Hematopoietic multipotent progenitor cell treated with erythropoietin and hydrocortisone succinate and interleukin-3 and kit ligand, for 6 days (in vitro differentiated cells): Measurements from ENCODE around the gene PRDX1.

ENCODE experiments used
- DNase-seq: peaks from one replicate; pipeline ENCODE4 v3.0.0-alpha.2; 2015

Gene PRDX1

GRCh38 chr1:45521413-45522323 lies at the start of gene PRDX1:
Gene PRDX1 (minus strand): TSS chr1:45521884. CDS start chr1:45519043, 2,841 bp downstream.
- peak; percentile 95 for DNase-seq

- no peak for DNase-seq
Observed at GRCh38 chr1:45570631-45571030, 48.9 kb upstream of the PRDX1 start.

- DNase-seq = peak; percentile 84
Observed at GRCh38 chr1:45569962-45570581, 48.4 kb upstream of the PRDX1 start.

DNA sequence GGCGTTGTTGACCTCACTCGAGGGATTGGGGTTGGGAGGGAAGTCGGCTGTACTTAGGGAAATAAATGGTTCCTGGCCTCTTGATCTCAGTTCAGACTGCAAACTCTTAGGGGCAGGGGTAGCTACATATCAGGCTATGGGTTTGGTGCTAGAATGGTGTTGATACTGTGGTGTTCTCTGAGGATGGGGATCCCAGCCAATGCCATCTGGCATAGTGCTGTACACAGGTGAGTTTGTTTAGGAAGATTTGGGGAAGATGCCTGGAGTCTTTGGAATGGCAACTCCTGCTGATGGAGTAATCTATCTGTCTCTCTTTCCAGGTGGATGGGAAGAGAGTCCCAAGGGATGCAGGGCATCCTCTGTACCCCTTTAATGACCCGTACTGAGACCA lies 47.9 kb upstream of the PRDX1 start:
- DNase-seq = no peak

- no peak for DNase-seq
Observed at GRCh38 chr1:45568421-45568820, 46.7 kb upstream of the PRDX1 start.

DNA sequence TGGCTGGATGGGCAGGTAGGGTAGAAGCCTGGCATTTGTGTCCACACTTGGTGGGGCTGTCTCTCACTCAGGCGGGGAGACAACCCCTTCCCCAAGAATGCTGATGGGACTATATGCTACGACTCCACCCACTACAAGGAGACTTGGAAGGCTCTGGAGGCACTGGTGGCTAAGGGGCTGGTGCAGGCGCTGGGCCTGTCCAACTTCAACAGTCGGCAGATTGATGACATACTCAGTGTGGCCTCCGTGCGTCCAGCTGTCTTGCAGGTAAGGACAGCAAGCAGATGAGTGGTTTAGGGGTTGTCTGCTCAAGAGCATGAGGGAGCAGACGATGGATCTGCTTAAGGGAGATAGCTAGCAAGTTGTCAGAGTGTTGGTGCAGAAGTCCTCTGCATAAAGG lies 46.2 kb upstream of the PRDX1 start:
- no peak for DNase-seq

GRCh38 chr1:45566722-45567121 lies 45.0 kb upstream of the PRDX1 start:
- no peak for DNase-seq

DNA sequence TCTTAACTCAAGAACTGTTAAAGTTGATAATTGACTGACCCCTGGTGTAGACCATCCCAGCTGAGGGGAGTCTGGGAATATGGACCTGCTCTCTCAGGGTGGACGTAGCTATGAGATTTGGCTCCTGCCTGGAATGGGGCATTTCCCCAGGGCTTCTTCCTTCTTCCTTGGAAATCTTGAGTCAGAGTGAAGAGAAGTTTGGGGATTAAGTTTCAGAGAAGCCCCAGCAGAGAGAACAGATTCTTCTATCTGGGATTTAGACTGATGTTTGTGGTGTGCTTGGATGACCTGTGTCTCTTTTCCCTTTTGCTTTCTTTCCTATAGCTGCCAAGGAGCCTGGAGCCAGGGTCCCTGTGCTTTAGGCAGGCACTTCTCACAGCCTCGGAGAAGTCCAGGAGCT lies 42.2 kb upstream of the PRDX1 start:
- DNase-seq = no peak

DNA sequence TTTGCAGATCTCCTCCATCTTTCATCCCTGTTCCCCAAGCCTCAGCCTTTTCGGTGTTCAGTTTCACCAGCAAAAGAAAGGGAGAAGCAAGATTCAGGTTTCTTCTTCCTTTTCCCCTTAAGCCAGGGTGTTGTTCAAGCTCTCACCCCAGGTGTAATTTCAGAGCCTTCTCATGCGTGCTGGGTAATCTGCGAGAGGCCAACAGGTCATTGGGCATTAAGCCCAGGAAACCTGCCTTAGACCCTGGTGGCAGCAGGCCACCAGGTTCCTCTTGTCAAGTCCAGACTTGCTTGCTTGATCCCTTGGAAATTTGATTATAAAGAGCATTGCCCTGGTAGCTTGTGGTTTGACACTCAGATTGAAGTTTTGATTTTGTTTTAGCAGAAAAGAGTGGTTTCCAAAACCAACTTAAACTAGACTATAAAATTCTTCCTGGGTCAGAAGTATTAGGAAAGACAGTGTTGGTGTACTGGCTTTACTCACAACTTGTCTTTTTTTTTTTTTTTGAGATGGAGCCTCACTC lies 35.8 kb upstream of the PRDX1 start:
- DNase-seq = no peak

DNA sequence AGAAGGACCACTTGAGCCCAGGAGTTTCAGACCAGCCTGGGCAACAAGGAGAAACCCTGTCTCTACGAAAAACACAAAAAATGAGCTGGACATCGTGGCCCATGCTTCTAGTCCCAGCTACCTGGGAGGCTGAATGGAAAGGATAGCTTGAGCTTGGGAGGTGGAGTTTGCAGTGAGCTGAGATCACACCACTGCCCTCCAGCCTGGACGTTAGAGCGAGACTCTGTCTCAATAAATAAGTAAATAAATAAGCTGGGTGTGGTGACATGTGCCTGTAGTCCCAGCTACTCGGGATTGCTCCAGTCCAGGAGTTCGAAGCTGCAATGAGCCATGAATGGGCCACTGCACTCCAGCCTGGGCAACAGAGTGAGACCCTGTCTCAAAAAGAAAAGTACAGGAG lies 32.5 kb upstream of the PRDX1 start:
- DNase-seq = no peak

GRCh38 chr1:45552331-45552730 lies 30.6 kb upstream of the PRDX1 start:
- no peak for DNase-seq

DNA sequence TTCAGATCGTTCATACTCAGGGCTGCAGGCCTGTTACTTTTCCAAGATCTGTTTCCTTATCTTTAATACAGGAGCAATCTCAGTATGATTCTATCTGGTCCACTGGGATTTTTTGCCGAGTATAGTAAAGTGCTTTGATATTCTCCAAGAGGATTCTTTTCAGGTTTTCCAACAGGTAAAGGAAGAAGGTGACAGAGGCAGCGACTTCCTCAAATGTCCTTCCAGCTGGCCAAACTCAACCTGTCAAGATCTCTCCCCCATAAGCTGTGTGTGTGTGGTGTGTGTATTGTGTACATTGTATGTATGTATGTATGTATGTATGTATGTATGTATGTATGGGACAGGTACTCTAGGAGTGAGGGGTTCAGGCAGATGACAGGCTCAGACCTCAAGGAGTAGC lies 30.0 kb upstream of the PRDX1 start:
- no peak for DNase-seq

- DNase-seq = peak; percentile 94
Observed at GRCh38 chr1:45550401-45551351, 29.0 kb upstream of the PRDX1 start, which contains the start of gene AKR1A1. Gene AKR1A1 (plus strand): TSS chr1:45550826. CDS start chr1:45561795, 10,969 bp downstream.

DNA sequence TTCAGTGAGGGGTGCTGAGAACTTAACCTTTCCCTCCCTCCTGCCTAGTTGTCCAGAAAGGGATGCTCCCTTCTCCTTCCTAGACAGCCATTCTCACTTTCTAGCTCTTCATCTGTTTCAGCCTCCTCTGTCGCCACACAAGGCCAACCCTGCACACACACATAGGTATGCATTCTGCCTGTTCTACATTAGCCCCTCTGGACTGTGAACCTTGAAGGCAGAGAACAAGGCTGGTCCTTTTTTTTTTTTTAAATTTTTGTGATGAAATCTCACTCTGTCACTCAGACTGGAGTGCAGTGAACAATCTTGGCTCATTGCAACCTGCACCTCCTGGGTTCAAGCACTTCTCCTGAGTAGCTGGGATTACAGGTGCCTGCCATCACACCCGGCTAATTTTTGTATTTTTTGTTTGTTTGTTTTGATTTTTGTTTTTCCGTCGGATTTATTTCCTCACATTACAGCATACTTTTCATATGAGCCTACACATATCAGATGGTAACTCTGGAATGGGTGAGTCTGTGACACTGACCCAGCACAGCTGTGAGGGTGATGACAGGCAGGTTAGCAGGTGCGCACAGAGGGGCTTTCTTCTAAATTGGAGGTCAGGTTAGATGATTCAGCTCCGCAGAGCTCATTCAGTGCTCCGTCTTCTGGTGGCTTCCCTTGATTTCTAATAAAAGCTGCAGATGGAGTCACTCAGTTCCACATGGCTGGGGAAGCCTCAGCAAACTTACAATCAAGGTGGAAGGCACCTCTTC lies 24.0 kb upstream of the PRDX1 start:
- no peak for DNase-seq

- no peak for DNase-seq
Observed at GRCh38 chr1:45545019-45545493, 23.4 kb upstream of the PRDX1 start.

DNA sequence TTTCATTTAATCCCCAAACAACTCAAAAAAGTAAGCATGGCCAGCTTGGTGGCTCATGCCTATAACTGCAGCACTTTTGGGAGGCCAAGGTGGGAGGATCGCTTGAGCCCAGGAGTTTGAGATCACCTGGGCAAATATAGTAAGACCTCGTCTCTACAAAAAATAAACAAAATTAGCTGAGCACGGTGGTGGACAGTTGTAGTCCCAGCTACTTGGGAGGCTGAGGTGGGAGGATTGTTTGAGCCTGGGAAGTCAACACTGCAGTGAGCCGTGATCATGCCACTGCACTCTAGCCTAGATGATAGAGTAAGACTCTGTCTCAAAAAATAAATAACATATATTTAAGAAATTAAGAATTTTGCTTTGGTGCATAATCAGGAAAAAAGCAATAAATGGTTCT lies 22.8 kb upstream of the PRDX1 start:
- no peak for DNase-seq

DNA sequence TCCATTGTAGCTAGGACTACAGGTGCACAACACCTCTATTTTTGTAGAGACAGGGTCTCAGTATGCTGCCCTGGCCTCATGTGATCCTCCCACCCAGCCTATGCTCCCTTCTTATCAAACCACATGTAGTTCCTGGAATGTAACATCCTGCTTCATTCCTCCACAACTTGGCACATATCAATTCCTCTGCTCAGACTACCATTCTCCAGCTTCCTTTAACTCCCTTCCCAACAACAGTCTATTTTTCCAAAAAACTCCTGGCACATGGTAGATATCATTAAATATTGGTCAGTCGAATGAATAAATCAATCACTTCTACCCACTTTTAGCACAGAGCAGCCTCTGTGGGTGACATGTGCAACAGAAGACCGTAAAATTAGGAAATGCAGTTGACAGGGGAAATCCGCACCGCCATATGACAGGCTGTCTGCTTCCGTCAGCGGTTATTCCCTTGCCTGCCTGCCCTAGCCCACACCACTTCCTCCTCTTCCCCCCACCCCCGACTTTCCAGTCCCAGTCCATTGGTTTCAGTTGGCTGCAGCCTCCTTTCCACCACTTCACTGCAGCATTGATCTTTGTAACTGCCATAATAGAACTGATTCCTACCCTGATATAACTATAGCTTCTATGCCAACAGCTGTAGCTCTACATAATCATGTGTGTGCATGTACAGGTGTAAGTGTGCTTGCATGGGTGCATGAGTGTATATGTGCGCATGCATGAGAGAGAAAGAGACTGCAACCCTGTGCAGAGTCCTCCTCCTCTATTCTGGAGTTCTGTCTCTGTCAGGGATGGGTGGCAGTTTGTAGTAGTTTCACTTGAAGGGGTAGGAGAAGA lies 22.1 kb upstream of the PRDX1 start:
- peak; percentile 72 for DNase-seq

DNA sequence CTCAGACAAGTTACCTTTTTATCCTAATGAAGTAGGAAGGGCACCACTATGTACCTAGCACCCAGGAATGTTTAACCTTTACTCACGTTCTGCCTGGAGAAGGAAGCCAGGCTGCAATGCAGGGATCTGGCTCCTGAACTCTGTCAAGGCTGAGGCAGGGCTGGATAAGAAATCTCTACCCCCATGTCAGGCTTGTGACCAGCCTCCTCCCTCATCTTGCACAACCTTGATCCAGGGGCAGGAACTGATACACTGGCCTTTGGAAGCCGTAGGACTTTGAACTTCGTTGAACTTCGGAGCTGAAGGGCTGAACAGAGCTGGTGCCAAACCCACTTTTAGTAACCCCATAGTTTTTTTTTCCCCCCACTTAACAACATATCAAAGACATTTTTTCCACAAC lies 20.9 kb upstream of the PRDX1 start:
- no peak for DNase-seq

DNA sequence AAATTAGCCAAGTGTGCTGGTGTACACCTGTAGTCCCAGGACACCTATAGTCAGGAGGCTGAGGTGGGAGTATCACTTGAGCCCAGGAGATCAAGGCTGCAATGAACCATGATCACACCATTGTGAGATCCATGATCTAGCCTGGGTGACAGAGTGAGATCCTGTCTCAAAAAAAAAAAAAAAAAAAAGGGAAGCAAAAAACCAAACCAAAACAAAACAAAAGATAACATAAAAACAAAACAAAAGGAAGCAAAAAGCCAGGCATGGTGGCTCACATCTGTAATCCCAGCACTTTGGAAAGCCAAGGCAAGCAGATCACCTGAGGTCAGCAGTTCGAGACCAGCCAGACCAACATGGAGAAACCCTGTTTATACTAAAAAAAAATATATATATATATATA lies 19.5 kb upstream of the PRDX1 start:
- DNase-seq = no peak

DNA sequence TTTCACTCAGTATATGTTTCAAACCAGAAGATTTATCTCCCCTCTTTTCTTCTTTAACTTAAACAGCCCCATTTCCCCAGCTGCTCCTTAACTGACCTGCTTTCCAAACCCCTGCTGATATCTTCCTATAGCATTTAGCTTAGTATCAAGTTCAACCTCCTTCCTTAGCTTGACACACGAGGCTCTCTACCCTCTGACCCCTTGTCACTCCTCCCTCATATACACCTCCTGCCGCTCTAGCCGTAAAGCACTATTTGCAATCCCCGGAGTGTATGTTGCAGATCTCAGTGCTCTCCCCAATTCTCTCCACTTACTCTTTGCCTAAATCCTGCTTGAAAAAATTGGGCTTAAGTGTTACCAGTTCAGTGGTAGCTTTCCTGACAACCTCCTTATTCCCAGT lies 15.2 kb upstream of the PRDX1 start:
- no peak for DNase-seq
